WTC11 (cell line): ENCODE results near the gene NFATC2. TPM values are rescaled to one million over a fixed set of nuclear protein-coding genes. Genes with fewer than 3 reads are reported as not detected.

ENCODE experiments used
- ATAC-seq: fragments of 200-7000 bp; cut with Tn5 transposase; 2 replicates; pipeline ENCODE4 v1.10.0; 2021; ENCODE audit warnings: mild to moderate bottlenecking, moderate library complexity
- CTCF ChIA-PET: fragments of 300-600 bp; sonication (Branson Sonifier 250); formaldehyde crosslinking; loops from one replicate; lab custom pipeline; 2021; ENCODE audit warnings: antibody characterized with exemption; lab: Charles Lee
- POLR2A ChIA-PET: fragments of 350-600 bp; sonication (Branson Sonifier 250); formaldehyde crosslinking; loops from one replicate; lab custom pipeline; 2021; ENCODE audit warnings: antibody characterized with exemption; lab: Charles Lee
- DNase-seq: peaks from one replicate; pipeline ENCODE4 v3.0.0; 2021; ENCODE audit warnings: low spot score
- H3K27ac Mint-ChIP-seq: 2 replicates; pipeline ENCODE4 v1.8.0; 2021; ENCODE audit warnings: mixed read lengths
- H3K27me3 Mint-ChIP-seq: 2 replicates; pipeline ENCODE4 v1.8.0; 2021; ENCODE audit warnings: low read depth, mild to moderate bottlenecking, moderate library complexity, mixed read lengths
- H3K36me3 Mint-ChIP-seq: 2 replicates; pipeline ENCODE4 v1.8.0; 2021; ENCODE audit warnings: mixed read lengths
- H3K4me1 Mint-ChIP-seq: 2 replicates; pipeline ENCODE4 v1.8.0; 2022; ENCODE audit warnings: mixed read lengths
- H3K4me3 Mint-ChIP-seq: 2 replicates; pipeline ENCODE4 v1.8.0; 2021; ENCODE audit warnings: mild to moderate bottlenecking, moderate library complexity, mixed read lengths
- H3K9me3 Mint-ChIP-seq: 2 replicates; pipeline ENCODE4 v1.8.0; 2021; ENCODE audit warnings: mixed read lengths
- CREM ChIP-seq: sonication (generic); formaldehyde crosslinking; IDR thresholded peaks from 2 replicates; pipeline ENCODE4 v1.8.1; 2022; ENCODE audit warnings: mild to moderate bottlenecking, missing genetic modification reagents, moderate library complexity
- ELF4 ChIP-seq: sonication (generic); formaldehyde crosslinking; IDR thresholded peaks from 2 replicates; pipeline ENCODE4 v1.8.1; 2022; ENCODE audit warnings: low read depth, mild to moderate bottlenecking, moderate library complexity, missing genetic modification reagents
- ESRRA ChIP-seq: sonication (generic); formaldehyde crosslinking; IDR thresholded peaks from 2 replicates; pipeline ENCODE4 v1.8.1; 2022; ENCODE audit warnings: mild to moderate bottlenecking, missing genetic modification reagents, borderline replicate concordance
- NFATC4 ChIP-seq: fragments of 250-450 bp; sonication (Bioruptor Pico); IDR thresholded peaks from 2 replicates; pipeline ENCODE4 v1.9.0; 2021; ENCODE audit warnings: mild to moderate bottlenecking
- RORB ChIP-seq: fragments of 250-450 bp; sonication (Bioruptor Pico); IDR thresholded peaks from 2 replicates; pipeline ENCODE4 v1.9.0; 2021; ENCODE audit warnings: mild to moderate bottlenecking
- TEAD4 ChIP-seq: sonication (generic); formaldehyde crosslinking; IDR thresholded peaks from 2 replicates; pipeline ENCODE4 v1.8.0; 2022; ENCODE audit warnings: mild to moderate bottlenecking, missing genetic modification reagents
- TP53 ChIP-seq: sonication (generic); formaldehyde crosslinking; IDR thresholded peaks from 2 replicates; pipeline ENCODE4 v1.8.1; 2023; ENCODE audit warnings: mild to moderate bottlenecking, missing genetic modification reagents
- ZNF121 ChIP-seq: sonication (generic); formaldehyde crosslinking; IDR thresholded peaks from 2 replicates; pipeline ENCODE4 v1.8.0; 2023; ENCODE audit warnings: missing genetic modification reagents
- ZNF317 ChIP-seq: sonication (generic); formaldehyde crosslinking; IDR thresholded peaks from 2 replicates; pipeline ENCODE4 v1.8.1; 2023; ENCODE audit warnings: low read depth, mild to moderate bottlenecking, moderate library complexity, missing genetic modification reagents, borderline replicate concordance
- ZNF416 ChIP-seq: fragments of 250-450 bp; sonication (Bioruptor Pico); IDR thresholded peaks from 2 replicates; pipeline ENCODE4 v1.9.0; 2021; ENCODE audit warnings: mild to moderate bottlenecking, inconsistent platforms
- ZNF671 ChIP-seq: fragments of 250-450 bp; sonication (Bioruptor Pico); IDR thresholded peaks from 2 replicates; pipeline ENCODE4 v1.8.0; 2021; ENCODE audit warnings: mild to moderate bottlenecking
- total RNA-seq: library from RNA; stranded (reverse); gene quantifications from 3 replicates; pipeline ENCODE4 v1.2.3, GENCODE V29; 2021
- TF ChIP-seq, protein P1 (sequence below): sonication (generic); formaldehyde crosslinking; IDR thresholded peaks from 2 replicates; pipeline ENCODE4 v1.8.1; 2023; ENCODE audit warnings: mild to moderate bottlenecking, missing genetic modification reagents, moderate library complexity
- TF ChIP-seq, protein P2 (sequence below): fragments of 250-450 bp; sonication (Bioruptor Pico); IDR thresholded peaks from 2 replicates; pipeline ENCODE4 v1.9.0; 2021; ENCODE audit warnings: moderate library complexity, mild to moderate bottlenecking, inconsistent platforms, borderline replicate concordance
- TF ChIP-seq, protein P3 (sequence below): sonication (generic); formaldehyde crosslinking; conservative IDR thresholded peaks from 2 replicates; pipeline ENCODE4 v1.8.1; 2022; ENCODE audit warnings: mild to moderate bottlenecking, missing genetic modification reagents
- TF ChIP-seq, protein P4 (sequence below): sonication (generic); formaldehyde crosslinking; IDR thresholded peaks from 2 replicates; pipeline ENCODE4 v1.8.0; 2022; ENCODE audit warnings: mild to moderate bottlenecking, missing genetic modification reagents
- TF ChIP-seq, protein P5 (sequence below): sonication (generic); formaldehyde crosslinking; IDR thresholded peaks from 2 replicates; pipeline ENCODE4 v1.8.0; 2023; ENCODE audit warnings: mild to moderate bottlenecking, missing genetic modification reagents
- TF ChIP-seq, protein P6 (sequence below): sonication (generic); formaldehyde crosslinking; IDR thresholded peaks from 2 replicates; pipeline ENCODE4 v1.8.0; 2022; ENCODE audit warnings: mild to moderate bottlenecking, missing genetic modification reagents
- TF ChIP-seq, protein P7 (sequence below): sonication (generic); formaldehyde crosslinking; conservative IDR thresholded peaks from 2 replicates; pipeline ENCODE4 v1.8.1; 2023; ENCODE audit warnings: mild to moderate bottlenecking, low read depth, missing genetic modification reagents, moderate library complexity
- TF ChIP-seq, protein P8 (sequence below): sonication (generic); formaldehyde crosslinking; IDR thresholded peaks from 2 replicates; pipeline ENCODE4 v1.8.0; 2023; ENCODE audit warnings: missing genetic modification reagents
- TF ChIP-seq, protein P9 (sequence below): sonication (generic); formaldehyde crosslinking; IDR thresholded peaks from 2 replicates; pipeline ENCODE4 v1.8.1; 2023; ENCODE audit warnings: mild to moderate bottlenecking, missing genetic modification reagents

NFATC2 gene
- total RNA-seq, 1 experiment from 2014 or later: 1.7 TPM

DNA sequence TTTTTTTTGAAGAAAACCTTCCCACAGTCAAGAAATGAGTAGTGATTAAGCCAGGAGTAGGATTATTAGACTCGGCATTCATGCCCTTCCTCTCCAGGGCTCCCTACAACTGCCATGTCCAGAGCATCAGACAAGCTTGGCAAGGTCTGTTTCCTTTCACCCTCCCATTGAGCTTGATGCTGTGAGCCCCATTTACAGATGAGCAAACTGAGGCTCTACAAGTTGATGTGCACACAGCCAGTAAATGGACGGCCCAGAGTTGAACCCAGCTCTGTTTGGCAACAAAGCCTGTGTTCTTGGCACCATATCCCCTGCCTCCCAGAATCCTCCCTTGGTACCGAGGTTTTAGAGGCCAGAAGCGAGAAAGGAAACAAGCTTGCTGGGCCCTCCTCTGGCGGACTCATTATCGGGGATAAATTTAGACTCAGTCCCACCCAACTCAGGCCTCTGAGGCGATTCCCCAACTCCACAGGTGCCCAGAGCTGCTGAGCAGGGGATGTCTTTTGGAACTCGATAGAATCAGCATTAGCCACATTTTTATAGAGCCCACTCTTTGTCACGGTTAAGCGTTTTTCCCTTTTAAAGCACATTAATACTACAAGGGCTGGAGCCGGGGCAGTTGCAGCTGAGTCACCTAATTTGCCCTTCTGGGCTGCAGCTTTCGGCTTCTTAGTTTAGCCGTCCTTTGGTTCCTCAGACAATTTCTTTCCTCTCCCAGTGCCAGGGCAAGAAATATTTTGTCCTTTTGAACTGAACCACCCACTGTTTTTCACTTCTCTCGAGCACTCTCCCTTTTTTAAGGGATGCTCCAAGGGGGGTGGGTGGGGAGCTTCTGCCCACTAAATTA lies 23.0 kb upstream of the NFATC2 start:
- Mint-ChIP-seq H3K27ac (no peak overlapping the region), H3K9me3 (peaks cover 9% of the 10 kb centered on the region), H3K4me1 (peaks cover 24% of the 10 kb centered on the region), H3K4me3 (no peak overlapping the region), H3K36me3 (no peaks in the 10 kb centered on the region), H3K27me3 (peaks cover 41% of the 10 kb centered on the region)
- TF ChIP-seq RORB (CRISPR knock-in tag) (no peak), TP53 (no peak), ESRRA (CRISPR knock-in tag) (no peak), ZNF416 (CRISPR knock-in tag) (no peak), ZNF317 (CRISPR knock-in tag) (no peak), CREM (no peak)
- TF ChIP-seq, protein P1, sequence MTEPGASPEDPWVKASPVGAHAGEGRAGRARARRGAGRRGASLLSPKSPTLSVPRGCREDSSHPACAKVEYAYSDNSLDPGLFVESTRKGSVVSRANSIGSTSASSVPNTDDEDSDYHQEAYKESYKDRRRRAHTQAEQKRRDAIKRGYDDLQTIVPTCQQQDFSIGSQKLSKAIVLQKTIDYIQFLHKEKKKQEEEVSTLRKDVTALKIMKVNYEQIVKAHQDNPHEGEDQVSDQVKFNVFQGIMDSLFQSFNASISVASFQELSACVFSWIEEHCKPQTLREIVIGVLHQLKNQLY (CRISPR knock-in tag): no peak
- TF ChIP-seq, protein P2, sequence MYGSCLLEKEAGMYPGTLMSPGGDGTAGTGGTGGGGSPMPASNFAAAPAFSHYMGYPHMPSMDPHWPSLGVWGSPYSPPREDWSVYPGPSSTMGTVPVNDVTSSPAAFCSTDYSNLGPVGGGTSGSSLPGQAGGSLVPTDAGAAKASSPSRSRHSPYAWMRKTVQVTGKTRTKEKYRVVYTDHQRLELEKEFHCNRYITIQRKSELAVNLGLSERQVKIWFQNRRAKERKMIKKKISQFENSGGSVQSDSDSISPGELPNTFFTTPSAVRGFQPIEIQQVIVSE: no peak
- TF ChIP-seq, protein P3, sequence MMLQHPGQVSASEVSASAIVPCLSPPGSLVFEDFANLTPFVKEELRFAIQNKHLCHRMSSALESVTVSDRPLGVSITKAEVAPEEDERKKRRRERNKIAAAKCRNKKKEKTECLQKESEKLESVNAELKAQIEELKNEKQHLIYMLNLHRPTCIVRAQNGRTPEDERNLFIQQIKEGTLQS (CRISPR knock-in tag): no peak
- TF ChIP-seq, protein P4, sequence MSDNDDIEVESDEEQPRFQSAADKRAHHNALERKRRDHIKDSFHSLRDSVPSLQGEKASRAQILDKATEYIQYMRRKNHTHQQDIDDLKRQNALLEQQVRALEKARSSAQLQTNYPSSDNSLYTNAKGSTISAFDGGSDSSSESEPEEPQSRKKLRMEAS (CRISPR knock-in tag): no peak
- DNase-seq (no peak), ATAC-seq (no peak)
- CTCF ChIA-PET: interaction anchor here (0.7 to 1.3 kb wide), 2 partner anchors 23 to 29 kb away, joined by 3 to 4 read pairs; no protein-coding TSS in a partner anchor
- POLR2A ChIA-PET: no interaction called here

DNA sequence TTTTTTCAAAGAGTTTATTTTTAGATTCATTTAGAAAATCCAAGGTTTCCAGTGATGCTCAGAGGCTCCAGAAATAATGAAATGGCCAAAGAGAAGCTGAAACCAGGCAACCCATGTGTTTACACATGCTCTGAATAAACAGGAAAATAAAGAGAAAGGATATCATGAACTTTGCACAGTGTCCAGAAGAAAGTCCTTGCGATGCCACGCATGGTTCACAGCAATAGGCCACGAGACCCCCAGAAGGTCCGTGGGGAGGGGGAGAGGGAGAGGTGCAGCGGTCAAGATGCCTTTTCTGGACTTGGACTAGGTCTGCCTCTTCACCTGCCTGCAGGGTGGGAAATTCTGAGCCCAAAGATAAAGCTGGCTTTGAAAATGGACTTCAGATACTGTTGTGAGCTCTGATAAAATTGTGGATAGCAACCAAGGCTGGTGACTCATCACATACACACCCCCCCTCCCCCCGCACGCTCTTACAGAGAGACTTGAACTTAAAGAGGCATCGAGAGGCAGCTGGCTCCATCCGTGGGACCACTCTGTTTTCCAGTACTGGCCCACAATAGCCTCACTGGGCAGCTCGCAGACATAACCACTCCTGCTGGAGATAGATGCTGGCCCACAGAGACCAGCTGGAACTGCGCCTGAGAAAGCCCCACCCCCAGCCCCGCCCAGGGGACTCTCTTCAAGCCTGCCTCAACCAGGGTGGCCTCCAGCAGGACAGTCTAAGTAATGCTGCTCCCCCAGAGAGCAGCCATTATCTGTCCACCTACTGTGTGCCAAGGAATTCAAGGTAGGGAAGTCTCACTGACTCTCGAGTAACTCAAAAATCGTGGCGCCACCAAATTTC lies 21.2 kb upstream of the NFATC2 start:
- peak; percentile 73 for DNase-seq
- TF ChIP-seq, protein P2: no peak
- TF ChIP-seq, protein P5, sequence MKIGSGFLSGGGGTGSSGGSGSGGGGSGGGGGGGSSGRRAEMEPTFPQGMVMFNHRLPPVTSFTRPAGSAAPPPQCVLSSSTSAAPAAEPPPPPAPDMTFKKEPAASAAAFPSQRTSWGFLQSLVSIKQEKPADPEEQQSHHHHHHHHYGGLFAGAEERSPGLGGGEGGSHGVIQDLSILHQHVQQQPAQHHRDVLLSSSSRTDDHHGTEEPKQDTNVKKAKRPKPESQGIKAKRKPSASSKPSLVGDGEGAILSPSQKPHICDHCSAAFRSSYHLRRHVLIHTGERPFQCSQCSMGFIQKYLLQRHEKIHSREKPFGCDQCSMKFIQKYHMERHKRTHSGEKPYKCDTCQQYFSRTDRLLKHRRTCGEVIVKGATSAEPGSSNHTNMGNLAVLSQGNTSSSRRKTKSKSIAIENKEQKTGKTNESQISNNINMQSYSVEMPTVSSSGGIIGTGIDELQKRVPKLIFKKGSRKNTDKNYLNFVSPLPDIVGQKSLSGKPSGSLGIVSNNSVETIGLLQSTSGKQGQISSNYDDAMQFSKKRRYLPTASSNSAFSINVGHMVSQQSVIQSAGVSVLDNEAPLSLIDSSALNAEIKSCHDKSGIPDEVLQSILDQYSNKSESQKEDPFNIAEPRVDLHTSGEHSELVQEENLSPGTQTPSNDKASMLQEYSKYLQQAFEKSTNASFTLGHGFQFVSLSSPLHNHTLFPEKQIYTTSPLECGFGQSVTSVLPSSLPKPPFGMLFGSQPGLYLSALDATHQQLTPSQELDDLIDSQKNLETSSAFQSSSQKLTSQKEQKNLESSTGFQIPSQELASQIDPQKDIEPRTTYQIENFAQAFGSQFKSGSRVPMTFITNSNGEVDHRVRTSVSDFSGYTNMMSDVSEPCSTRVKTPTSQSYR: no peak
- TF ChIP-seq CREM (no peak), ZNF317 (CRISPR knock-in tag) (no peak), TEAD4 (CRISPR knock-in tag) (no peak), ELF4 (CRISPR knock-in tag) (no peak), TP53 (no peak), ZNF671 (CRISPR knock-in tag) (no peak), ZNF121 (no peak), NFATC4 (no peak)
- TF ChIP-seq, protein P6, sequence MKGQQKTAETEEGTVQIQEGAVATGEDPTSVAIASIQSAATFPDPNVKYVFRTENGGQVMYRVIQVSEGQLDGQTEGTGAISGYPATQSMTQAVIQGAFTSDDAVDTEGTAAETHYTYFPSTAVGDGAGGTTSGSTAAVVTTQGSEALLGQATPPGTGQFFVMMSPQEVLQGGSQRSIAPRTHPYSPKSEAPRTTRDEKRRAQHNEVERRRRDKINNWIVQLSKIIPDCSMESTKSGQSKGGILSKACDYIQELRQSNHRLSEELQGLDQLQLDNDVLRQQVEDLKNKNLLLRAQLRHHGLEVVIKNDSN: no peak
- TF ChIP-seq, protein P7, sequence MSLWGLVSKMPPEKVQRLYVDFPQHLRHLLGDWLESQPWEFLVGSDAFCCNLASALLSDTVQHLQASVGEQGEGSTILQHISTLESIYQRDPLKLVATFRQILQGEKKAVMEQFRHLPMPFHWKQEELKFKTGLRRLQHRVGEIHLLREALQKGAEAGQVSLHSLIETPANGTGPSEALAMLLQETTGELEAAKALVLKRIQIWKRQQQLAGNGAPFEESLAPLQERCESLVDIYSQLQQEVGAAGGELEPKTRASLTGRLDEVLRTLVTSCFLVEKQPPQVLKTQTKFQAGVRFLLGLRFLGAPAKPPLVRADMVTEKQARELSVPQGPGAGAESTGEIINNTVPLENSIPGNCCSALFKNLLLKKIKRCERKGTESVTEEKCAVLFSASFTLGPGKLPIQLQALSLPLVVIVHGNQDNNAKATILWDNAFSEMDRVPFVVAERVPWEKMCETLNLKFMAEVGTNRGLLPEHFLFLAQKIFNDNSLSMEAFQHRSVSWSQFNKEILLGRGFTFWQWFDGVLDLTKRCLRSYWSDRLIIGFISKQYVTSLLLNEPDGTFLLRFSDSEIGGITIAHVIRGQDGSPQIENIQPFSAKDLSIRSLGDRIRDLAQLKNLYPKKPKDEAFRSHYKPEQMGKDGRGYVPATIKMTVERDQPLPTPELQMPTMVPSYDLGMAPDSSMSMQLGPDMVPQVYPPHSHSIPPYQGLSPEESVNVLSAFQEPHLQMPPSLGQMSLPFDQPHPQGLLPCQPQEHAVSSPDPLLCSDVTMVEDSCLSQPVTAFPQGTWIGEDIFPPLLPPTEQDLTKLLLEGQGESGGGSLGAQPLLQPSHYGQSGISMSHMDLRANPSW: no peak
- TF ChIP-seq, protein P8, sequence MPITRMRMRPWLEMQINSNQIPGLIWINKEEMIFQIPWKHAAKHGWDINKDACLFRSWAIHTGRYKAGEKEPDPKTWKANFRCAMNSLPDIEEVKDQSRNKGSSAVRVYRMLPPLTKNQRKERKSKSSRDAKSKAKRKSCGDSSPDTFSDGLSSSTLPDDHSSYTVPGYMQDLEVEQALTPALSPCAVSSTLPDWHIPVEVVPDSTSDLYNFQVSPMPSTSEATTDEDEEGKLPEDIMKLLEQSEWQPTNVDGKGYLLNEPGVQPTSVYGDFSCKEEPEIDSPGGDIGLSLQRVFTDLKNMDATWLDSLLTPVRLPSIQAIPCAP: no peak
- TF ChIP-seq, protein P9, sequence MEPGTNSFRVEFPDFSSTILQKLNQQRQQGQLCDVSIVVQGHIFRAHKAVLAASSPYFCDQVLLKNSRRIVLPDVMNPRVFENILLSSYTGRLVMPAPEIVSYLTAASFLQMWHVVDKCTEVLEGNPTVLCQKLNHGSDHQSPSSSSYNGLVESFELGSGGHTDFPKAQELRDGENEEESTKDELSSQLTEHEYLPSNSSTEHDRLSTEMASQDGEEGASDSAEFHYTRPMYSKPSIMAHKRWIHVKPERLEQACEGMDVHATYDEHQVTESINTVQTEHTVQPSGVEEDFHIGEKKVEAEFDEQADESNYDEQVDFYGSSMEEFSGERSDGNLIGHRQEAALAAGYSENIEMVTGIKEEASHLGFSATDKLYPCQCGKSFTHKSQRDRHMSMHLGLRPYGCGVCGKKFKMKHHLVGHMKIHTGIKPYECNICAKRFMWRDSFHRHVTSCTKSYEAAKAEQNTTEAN (CRISPR knock-in tag): no peak
- TF ChIP-seq, all 79 proteins: peak for 0
- Mint-ChIP-seq H3K27me3 (peaks cover 60% of the 10 kb centered on the region), H3K4me1 (peaks cover 25% of the 10 kb centered on the region), H3K4me3 (peak overlapping the region; percentile 77), H3K36me3 (no peaks in the 10 kb centered on the region), H3K27ac (no peak overlapping the region), H3K9me3 (peaks cover 5% of the 10 kb centered on the region)
- POLR2A ChIA-PET: interaction anchor here (1.4 kb wide), 1 partner anchor 10 kb away, joined by 3 read pairs; no protein-coding TSS in a partner anchor
- ATAC-seq: peak; percentile 77
- CTCF ChIA-PET: interaction anchor here (1.2 to 2.8 kb wide), 17 partner anchors 11 to 582 kb away, joined by 3 to 39 read pairs (median 7); partner anchors contain the start of gene NFATC2
